ENCODE measurements around the gene PREX1. TPM values are rescaled to one million over a fixed set of nuclear protein-coding genes. Genes with fewer than 3 reads are reported as not detected.

Gene PREX1
- total and polyA plus RNA-seq, 2 donors (not counting 1 experiment from before 2014, with no cell fraction given): 1.0 to 3.1 TPM

DNA sequence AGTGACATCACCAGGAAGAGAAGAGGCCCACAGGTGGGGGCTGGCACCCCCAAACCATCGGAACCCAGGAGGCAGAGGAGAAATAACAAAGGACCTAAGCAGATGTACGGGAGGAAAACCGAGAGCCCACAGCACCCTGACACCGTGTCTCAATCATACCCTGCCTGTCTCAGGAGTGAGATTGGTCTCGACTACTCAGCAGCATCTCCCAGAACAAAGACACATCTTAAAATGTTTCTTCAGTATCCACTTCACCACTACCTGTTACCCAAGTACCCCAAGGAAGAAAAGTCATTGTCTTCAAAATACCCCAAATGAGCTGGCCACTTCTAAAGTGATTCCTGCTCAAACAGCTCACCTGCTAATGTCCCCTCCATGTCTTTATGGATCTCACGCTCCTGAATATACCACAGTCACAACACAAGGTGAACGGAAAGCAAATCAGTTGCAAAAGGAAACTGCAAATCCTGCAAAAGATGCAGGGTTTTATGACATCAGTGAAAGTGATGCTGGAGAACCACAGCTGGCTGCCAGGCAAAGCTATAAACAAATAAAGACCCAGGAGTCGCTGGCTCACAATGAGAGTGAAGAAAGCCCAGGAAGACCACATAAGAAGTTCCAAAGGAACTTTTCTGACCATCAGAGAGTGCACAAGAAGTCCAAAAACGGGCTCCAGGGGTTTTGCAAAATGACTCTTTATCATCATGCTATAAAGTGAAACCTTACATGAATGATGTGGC lies 44.1 kb downstream of the PREX1 start:
- Histone ChIP-seq H2AFZ (ENCODE audit: low read length) (no peak overlapping the region), H3K4me2 (ENCODE audit: extremely low read depth, insufficient read depth, low read length) (no peak overlapping the region), H3K27ac (ENCODE audit: insufficient read depth, low read length) (no peak overlapping the region), H4K20me1 (ENCODE audit: control insufficient read depth, extremely low read depth, insufficient read depth, low read length) (no peaks in the 10 kb centered on the region), H3K36me3 (ENCODE audit: control insufficient read depth, insufficient read depth, low read length) (no peaks in the 10 kb centered on the region), H3K9ac (ENCODE audit: insufficient read depth, low read length) (no peak overlapping the region), H3K9me3 (ENCODE audit: control insufficient read depth, insufficient read depth, low read depth, low read length) (no peaks in the 10 kb centered on the region), H3K4me1 (ENCODE audit: control insufficient read depth, extremely low read depth, insufficient read depth, low read length) (no peaks in the 10 kb centered on the region), H3K27me3 (ENCODE audit: control insufficient read depth, insufficient read depth, low read length) (no peaks in the 10 kb centered on the region), H3K4me3 (replicated peaks in 1 of 4; ENCODE audit: control extremely low read depth in 1 of 4, insufficient read depth in 1 of 4, low read depth in 3 of 4, low read length in 4 of 4) (no peak overlapping the region), H3K79me2 (ENCODE audit: control insufficient read depth, insufficient read depth, low read length) (no peaks in the 10 kb centered on the region)
- DNase-seq (ENCODE audit: low read depth in 2 of 2): peak; percentile 21 to 51
- TF ChIP-seq, protein P1, sequence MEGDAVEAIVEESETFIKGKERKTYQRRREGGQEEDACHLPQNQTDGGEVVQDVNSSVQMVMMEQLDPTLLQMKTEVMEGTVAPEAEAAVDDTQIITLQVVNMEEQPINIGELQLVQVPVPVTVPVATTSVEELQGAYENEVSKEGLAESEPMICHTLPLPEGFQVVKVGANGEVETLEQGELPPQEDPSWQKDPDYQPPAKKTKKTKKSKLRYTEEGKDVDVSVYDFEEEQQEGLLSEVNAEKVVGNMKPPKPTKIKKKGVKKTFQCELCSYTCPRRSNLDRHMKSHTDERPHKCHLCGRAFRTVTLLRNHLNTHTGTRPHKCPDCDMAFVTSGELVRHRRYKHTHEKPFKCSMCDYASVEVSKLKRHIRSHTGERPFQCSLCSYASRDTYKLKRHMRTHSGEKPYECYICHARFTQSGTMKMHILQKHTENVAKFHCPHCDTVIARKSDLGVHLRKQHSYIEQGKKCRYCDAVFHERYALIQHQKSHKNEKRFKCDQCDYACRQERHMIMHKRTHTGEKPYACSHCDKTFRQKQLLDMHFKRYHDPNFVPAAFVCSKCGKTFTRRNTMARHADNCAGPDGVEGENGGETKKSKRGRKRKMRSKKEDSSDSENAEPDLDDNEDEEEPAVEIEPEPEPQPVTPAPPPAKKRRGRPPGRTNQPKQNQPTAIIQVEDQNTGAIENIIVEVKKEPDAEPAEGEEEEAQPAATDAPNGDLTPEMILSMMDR (conservative IDR thresholded peaks at IDR 0.05 in 1 of 2, IDR thresholded peaks at IDR 0.05 in 1 of 2; ENCODE audit: low read depth in 1 of 2, low read length in 2 of 2): no peak
- no peak for TF ChIP-seq EZH2 (IDR thresholded peaks at IDR 0.05; ENCODE audit: low read length, missing control alignments)

DNA sequence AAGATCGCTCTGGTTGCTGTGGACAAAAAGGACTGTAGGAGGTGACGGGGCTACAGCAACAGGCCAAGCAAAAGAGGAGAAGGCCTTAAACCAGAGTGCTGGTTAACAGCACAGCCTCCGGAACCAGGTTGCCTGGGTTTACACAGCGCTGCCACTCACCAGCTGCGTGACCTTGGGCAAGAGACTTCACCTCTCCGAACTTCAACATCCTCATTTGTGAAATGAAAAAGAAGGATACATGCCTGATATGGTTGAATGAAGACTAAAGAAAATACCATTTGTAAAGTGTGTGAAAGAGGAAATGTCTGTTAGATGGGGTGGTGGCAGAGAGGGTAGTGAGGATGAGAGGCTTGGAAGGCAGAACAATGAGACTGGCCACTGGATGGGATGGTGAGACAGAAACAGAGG lies 44.9 kb downstream of the PREX1 start:
- DNase-seq (ENCODE audit: low read depth in 2 of 2): no peak
- Histone ChIP-seq H3K27me3 (ENCODE audit: control insufficient read depth, insufficient read depth, low read length) (no peaks in the 10 kb centered on the region), H3K9me3 (ENCODE audit: control insufficient read depth, insufficient read depth, low read depth, low read length) (no peaks in the 10 kb centered on the region), H3K4me1 (ENCODE audit: control insufficient read depth, extremely low read depth, insufficient read depth, low read length) (no peaks in the 10 kb centered on the region), H3K4me3 (replicated peaks in 1 of 4; ENCODE audit: control extremely low read depth in 1 of 4, insufficient read depth in 1 of 4, low read depth in 3 of 4, low read length in 4 of 4) (no peak overlapping the region), H3K27ac (ENCODE audit: insufficient read depth, low read length) (no peak overlapping the region), H3K79me2 (ENCODE audit: control insufficient read depth, insufficient read depth, low read length) (no peaks in the 10 kb centered on the region), H2AFZ (ENCODE audit: low read length) (no peak overlapping the region), H3K9ac (ENCODE audit: insufficient read depth, low read length) (no peak overlapping the region), H3K4me2 (ENCODE audit: extremely low read depth, insufficient read depth, low read length) (no peak overlapping the region), H4K20me1 (ENCODE audit: control insufficient read depth, extremely low read depth, insufficient read depth, low read length) (no peaks in the 10 kb centered on the region), H3K36me3 (ENCODE audit: control insufficient read depth, insufficient read depth, low read length) (no peaks in the 10 kb centered on the region)
- TF ChIP-seq, protein P1 (conservative IDR thresholded peaks at IDR 0.05 in 1 of 2, IDR thresholded peaks at IDR 0.05 in 1 of 2; ENCODE audit: low read depth in 1 of 2, low read length in 2 of 2): no peak
- TF ChIP-seq EZH2 (IDR thresholded peaks at IDR 0.05; ENCODE audit: low read length, missing control alignments): no peak

DNA sequence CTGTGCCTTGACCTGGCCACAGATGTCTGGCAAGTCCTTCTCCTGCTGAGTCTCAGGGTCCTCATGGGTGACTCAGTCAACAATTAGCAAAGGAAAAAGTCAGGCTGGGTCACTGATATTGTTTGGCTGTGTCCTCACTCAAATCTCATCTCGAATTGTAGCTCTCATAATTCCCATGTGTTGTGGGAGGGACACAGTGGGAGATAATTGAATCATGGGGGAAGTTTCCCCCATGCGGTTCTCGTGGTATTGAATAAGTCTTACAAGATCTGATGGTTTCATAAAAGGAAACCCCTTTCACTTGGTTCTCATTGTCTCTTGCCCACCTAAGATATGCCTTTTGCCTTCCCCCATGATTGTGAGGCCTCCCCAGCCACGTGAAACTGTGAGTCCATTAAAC lies 45.7 kb downstream of the PREX1 start:
- H3K36me3 ChIP-seq (ENCODE audit: control insufficient read depth, insufficient read depth, low read length): no peaks in the 10 kb centered on the region
- H3K79me2 ChIP-seq (ENCODE audit: control insufficient read depth, insufficient read depth, low read length): no peaks in the 10 kb centered on the region
- no peak for TF ChIP-seq EZH2 (IDR thresholded peaks at IDR 0.05; ENCODE audit: low read length, missing control alignments)
- TF ChIP-seq, protein P1 (conservative IDR thresholded peaks at IDR 0.05 in 1 of 2, IDR thresholded peaks at IDR 0.05 in 1 of 2; ENCODE audit: low read depth in 1 of 2, low read length in 2 of 2): no peak
- H3K9ac ChIP-seq (ENCODE audit: insufficient read depth, low read length): no peak overlapping the region
- no peak overlapping the region for H3K4me3 ChIP-seq (replicated peaks in 1 of 4; ENCODE audit: control extremely low read depth in 1 of 4, insufficient read depth in 1 of 4, low read depth in 3 of 4, low read length in 4 of 4)
- no peak overlapping the region for H2AFZ ChIP-seq (ENCODE audit: low read length)
- no peak overlapping the region for H3K27ac ChIP-seq (ENCODE audit: insufficient read depth, low read length)
- H3K9me3 ChIP-seq (ENCODE audit: control insufficient read depth, insufficient read depth, low read depth, low read length): no peaks in the 10 kb centered on the region
- no peak overlapping the region for H3K4me2 ChIP-seq (ENCODE audit: extremely low read depth, insufficient read depth, low read length)
- H3K4me1 ChIP-seq (ENCODE audit: control insufficient read depth, extremely low read depth, insufficient read depth, low read length): no peaks in the 10 kb centered on the region
- H3K27me3 ChIP-seq (ENCODE audit: control insufficient read depth, insufficient read depth, low read length): no peaks in the 10 kb centered on the region
- DNase-seq (ENCODE audit: low read depth in 2 of 2): no peak
- no peaks in the 10 kb centered on the region for H4K20me1 ChIP-seq (ENCODE audit: control insufficient read depth, extremely low read depth, insufficient read depth, low read length)

Measured in fibroblast of lung (primary cell).